ENCODE results near the gene TSLP.

TSLP gene

DNA sequence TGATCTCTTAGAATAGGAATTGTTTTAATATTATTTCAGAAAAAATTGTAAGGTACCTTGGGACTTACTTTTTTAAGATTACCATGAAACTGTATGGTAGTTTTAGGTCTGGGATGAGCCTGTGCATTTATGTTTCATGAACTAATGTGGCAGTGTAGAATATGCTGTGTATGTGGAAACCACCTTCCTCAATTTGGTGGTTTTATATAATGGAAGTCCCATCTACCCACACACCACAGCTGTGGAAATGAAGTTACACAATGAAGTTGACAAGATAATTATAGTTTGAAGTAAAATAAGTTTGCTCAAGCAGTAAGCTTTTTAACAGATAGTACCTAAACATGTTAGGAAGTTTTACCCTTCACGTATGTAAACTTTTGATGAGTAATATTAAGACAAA lies 45.0 kb downstream of the TSLP start:
- Histone ChIP-seq H3K4me3 (ENCODE audit: control insufficient read depth in 1 of 7, extremely low read depth in 1 of 7, insufficient read depth in 4 of 7, low read depth in 2 of 7, low read length in 6 of 7) (no peak overlapping the region), H3K27me3 (replicated peaks in 2 of 5; ENCODE audit: control insufficient read depth in 4 of 5, insufficient read depth in 5 of 5, low read length in 4 of 5) (no peaks in the 10 kb centered on the region), H3K27ac (ENCODE audit: insufficient read depth in 1 of 2, low read depth in 1 of 2, low read length in 2 of 2, poor library complexity in 1 of 2, severe bottlenecking in 2 of 2) (no peak overlapping the region), H3K4me1 (ENCODE audit: control extremely low read depth in 1 of 4, control insufficient read depth in 4 of 4, insufficient read depth in 4 of 4, low read length in 3 of 4) (peaks cover 0 to 12% (median 1%) of the 10 kb centered on the region in 4 experiments), H3K9me3 (ENCODE audit: control extremely low read depth in 1 of 5, control insufficient read depth in 4 of 5, insufficient read depth in 2 of 5, low read depth in 1 of 5, low read length in 4 of 5) (no peaks in the 10 kb centered on the region), H3K36me3 (ENCODE audit: control insufficient read depth in 4 of 4, insufficient read depth in 4 of 4, low read length in 3 of 4) (peaks cover 10 to 66% (median 35%) of the 10 kb centered on the region in 4 experiments)
- no CpG with 5 or more reads among the region's 1 CpG for WGBS (ENCODE audit: insufficient coverage)
- POLR2A ChIA-PET: no interaction called here
- CTCF ChIA-PET: no interaction called here
- peak; percentile 6 to 65 (median 64) for DNase-seq

DNA sequence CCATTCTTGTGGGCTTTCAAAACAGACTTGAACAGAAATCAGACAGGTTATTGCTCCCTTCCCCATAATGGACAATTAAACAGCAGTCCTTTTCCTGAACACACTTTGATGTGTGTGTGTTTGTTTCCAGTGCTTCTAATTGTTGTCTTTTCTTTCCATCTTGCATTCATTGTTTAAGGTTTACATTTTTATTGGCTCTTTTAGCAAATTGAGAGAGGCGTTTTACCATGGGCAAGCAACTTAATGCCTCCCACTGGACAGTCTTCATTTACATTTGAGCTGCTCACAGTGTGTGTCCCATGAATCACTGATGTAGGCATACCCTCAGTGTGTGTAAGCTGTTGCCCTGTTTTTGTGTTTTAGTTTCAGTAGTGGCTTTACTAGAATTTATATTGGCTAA lies 45.6 kb downstream of the TSLP start:
- H3K9me3 ChIP-seq (ENCODE audit: control extremely low read depth in 1 of 5, control insufficient read depth in 4 of 5, insufficient read depth in 2 of 5, low read depth in 1 of 5, low read length in 4 of 5): no peaks in the 10 kb centered on the region
- no peak overlapping the region for H3K4me3 ChIP-seq (ENCODE audit: control insufficient read depth in 1 of 7, extremely low read depth in 1 of 7, insufficient read depth in 4 of 7, low read depth in 2 of 7, low read length in 6 of 7)
- H3K27me3 ChIP-seq (replicated peaks in 2 of 5; ENCODE audit: control insufficient read depth in 4 of 5, insufficient read depth in 5 of 5, low read length in 4 of 5): no peaks in the 10 kb centered on the region
- peaks cover 12 to 68% (median 38%) of the 10 kb centered on the region in 4 experiments for H3K36me3 ChIP-seq (ENCODE audit: control insufficient read depth in 4 of 4, insufficient read depth in 4 of 4, low read length in 3 of 4)
- CTCF ChIA-PET: interaction anchor here (1.0 to 1.6 kb wide), 2 partner anchors 10 to 17 kb away, joined by 3 to 4 read pairs; no protein-coding TSS in a partner anchor
- POLR2A ChIA-PET: no interaction called here
- H3K4me1 ChIP-seq (ENCODE audit: control extremely low read depth in 1 of 4, control insufficient read depth in 4 of 4, insufficient read depth in 4 of 4, low read length in 3 of 4): peaks cover 0 to 12% (median 1%) of the 10 kb centered on the region in 4 experiments
- no CpG with 5 or more reads among the region's 1 CpG for WGBS (ENCODE audit: insufficient coverage)
- DNase-seq: no peak
- no peak overlapping the region for H3K27ac ChIP-seq (ENCODE audit: insufficient read depth in 1 of 2, low read depth in 1 of 2, low read length in 2 of 2, poor library complexity in 1 of 2, severe bottlenecking in 2 of 2)

DNA sequence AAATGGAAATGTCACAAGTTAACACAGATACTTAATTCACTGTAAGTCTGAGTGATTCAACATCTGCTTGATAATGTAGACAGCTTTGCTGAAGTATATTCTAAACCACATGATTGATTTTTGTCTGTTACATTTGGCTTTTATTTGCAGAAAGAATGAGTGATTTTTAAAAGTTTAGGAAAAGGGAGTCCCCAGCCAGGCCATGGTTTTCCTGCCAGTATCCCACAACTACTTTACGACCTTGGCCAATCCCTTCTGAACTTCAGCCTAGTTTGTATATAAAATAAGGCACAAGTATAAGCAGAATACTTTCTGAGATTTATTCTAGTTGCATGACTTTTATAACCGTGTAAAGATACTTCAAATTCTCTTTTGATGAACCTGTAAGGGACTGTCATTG lies 47.7 kb downstream of the TSLP start:
- ChIA-PET POLR2A (no interaction called here), CTCF (interaction anchor here (0.7 kb wide), 1 partner anchor 12 kb away, joined by 4 read pairs; no protein-coding TSS in a partner anchor)
- H3K27me3 ChIP-seq (replicated peaks in 2 of 5; ENCODE audit: control insufficient read depth in 4 of 5, insufficient read depth in 5 of 5, low read length in 4 of 5): no peaks in the 10 kb centered on the region
- DNase-seq: no peak
- no peak overlapping the region for H3K27ac ChIP-seq (ENCODE audit: insufficient read depth in 1 of 2, low read depth in 1 of 2, low read length in 2 of 2, poor library complexity in 1 of 2, severe bottlenecking in 2 of 2)
- no peaks in the 10 kb centered on the region for H3K9me3 ChIP-seq (ENCODE audit: control extremely low read depth in 1 of 5, control insufficient read depth in 4 of 5, insufficient read depth in 2 of 5, low read depth in 1 of 5, low read length in 4 of 5)
- H3K4me3 ChIP-seq (ENCODE audit: control insufficient read depth in 1 of 7, extremely low read depth in 1 of 7, insufficient read depth in 4 of 7, low read depth in 2 of 7, low read length in 6 of 7): no peak overlapping the region
- peaks cover 0 to 12% (median 1%) of the 10 kb centered on the region in 4 experiments for H3K4me1 ChIP-seq (ENCODE audit: control extremely low read depth in 1 of 4, control insufficient read depth in 4 of 4, insufficient read depth in 4 of 4, low read length in 3 of 4)
- WGBS (ENCODE audit: insufficient coverage): no CpG with 5 or more reads among the region's 2 CpGs
- peaks cover 13 to 70% (median 40%) of the 10 kb centered on the region in 4 experiments for H3K36me3 ChIP-seq (ENCODE audit: control insufficient read depth in 4 of 4, insufficient read depth in 4 of 4, low read length in 3 of 4)

DNA sequence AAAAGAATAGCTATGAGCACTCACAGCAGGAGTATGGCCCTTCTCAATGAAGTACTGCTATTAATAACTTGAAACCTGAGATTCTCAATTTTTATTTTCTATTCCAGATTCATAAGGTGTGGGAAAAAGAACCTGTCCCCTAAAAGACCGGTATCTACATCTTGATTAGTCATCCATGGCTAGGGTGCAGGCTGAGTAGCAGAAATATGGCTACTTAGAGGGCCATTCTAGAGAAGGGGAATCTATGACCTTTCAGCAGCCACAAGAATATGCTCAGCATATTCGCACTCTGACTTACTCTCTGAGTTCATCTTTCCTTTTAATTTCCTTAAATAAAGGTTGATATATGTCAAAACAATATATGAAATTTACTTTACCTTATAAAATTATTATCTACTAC lies 48.3 kb downstream of the TSLP start:
- Histone ChIP-seq H3K27ac (ENCODE audit: insufficient read depth in 1 of 2, low read depth in 1 of 2, low read length in 2 of 2, poor library complexity in 1 of 2, severe bottlenecking in 2 of 2) (no peak overlapping the region), H3K4me3 (ENCODE audit: control insufficient read depth in 1 of 7, extremely low read depth in 1 of 7, insufficient read depth in 4 of 7, low read depth in 2 of 7, low read length in 6 of 7) (no peak overlapping the region), H3K36me3 (ENCODE audit: control insufficient read depth in 4 of 4, insufficient read depth in 4 of 4, low read length in 3 of 4) (peaks cover 14 to 71% (median 38%) of the 10 kb centered on the region in 4 experiments), H3K27me3 (replicated peaks in 2 of 5; ENCODE audit: control insufficient read depth in 4 of 5, insufficient read depth in 5 of 5, low read length in 4 of 5) (no peaks in the 10 kb centered on the region), H3K9me3 (ENCODE audit: control extremely low read depth in 1 of 5, control insufficient read depth in 4 of 5, insufficient read depth in 2 of 5, low read depth in 1 of 5, low read length in 4 of 5) (no peaks in the 10 kb centered on the region), H3K4me1 (ENCODE audit: control extremely low read depth in 1 of 4, control insufficient read depth in 4 of 4, insufficient read depth in 4 of 4, low read length in 3 of 4) (peaks cover 0 to 12% (median 1%) of the 10 kb centered on the region in 4 experiments)
- ChIA-PET CTCF (no interaction called here), POLR2A (no interaction called here)
- no peak for DNase-seq
- no CpG with 5 or more reads among the region's 2 CpGs for WGBS (ENCODE audit: insufficient coverage)

DNA sequence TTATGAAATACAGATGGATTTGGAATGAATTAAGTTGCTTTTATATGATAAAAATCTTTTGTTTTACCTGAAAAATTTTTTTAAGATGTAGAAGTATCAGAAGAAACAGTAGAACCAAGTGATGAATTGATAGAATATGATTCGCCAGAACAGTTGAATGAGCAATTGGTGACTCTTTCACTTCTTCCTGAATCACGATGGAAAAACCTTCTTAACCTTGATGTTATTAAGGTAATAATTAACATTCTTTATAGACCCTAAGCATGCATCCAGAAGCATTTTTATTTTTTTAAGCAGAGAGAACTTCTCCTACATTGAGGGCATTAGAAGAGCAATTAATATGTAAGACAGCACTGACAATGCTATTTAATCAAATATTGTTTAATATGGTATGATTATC lies 49.4 kb downstream of the TSLP start:
- 100% methylated on average over 1 of the region's 2 CpGs for WGBS (ENCODE audit: insufficient coverage)
- no peak overlapping the region for H3K27ac ChIP-seq (ENCODE audit: insufficient read depth in 1 of 2, low read depth in 1 of 2, low read length in 2 of 2, poor library complexity in 1 of 2, severe bottlenecking in 2 of 2)
- H3K36me3 ChIP-seq (ENCODE audit: control insufficient read depth in 4 of 4, insufficient read depth in 4 of 4, low read length in 3 of 4): peaks cover 17 to 79% (median 40%) of the 10 kb centered on the region in 4 experiments
- H3K27me3 ChIP-seq (replicated peaks in 2 of 5; ENCODE audit: control insufficient read depth in 4 of 5, insufficient read depth in 5 of 5, low read length in 4 of 5): no peaks in the 10 kb centered on the region
- DNase-seq: no peak
- ChIA-PET CTCF (no interaction called here), POLR2A (no interaction called here)
- H3K4me3 ChIP-seq (ENCODE audit: control insufficient read depth in 1 of 7, extremely low read depth in 1 of 7, insufficient read depth in 4 of 7, low read depth in 2 of 7, low read length in 6 of 7): no peak overlapping the region
- no peaks in the 10 kb centered on the region for H3K9me3 ChIP-seq (ENCODE audit: control extremely low read depth in 1 of 5, control insufficient read depth in 4 of 5, insufficient read depth in 2 of 5, low read depth in 1 of 5, low read length in 4 of 5)
- H3K4me1 ChIP-seq (ENCODE audit: control extremely low read depth in 1 of 4, control insufficient read depth in 4 of 4, insufficient read depth in 4 of 4, low read length in 3 of 4): peaks cover 0 to 12% (median 1%) of the 10 kb centered on the region in 4 experiments

DNA sequence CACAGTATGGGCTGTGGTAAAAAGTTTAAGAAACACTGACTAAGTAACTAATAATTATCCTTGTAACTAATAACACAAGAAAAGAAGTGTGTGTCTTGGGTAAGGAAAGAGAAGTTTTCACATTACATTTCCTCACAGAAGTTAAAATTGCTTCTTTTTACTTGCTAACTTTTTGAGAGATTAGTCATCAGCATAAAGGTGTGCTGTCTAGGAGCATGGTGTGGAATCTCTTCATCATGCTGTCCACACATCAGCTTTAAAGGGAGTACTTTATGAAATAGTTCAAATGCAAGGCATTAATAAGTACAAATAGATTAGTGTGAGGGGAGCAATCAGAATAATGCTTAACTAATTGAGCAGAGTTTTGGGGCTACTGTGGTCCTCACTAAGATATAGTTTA lies 50.4 kb downstream of the TSLP start:
- CTCF ChIA-PET: no interaction called here
- peaks cover 0 to 4% (median 0%) of the 10 kb centered on the region in 4 experiments for H3K4me1 ChIP-seq (ENCODE audit: control extremely low read depth in 1 of 4, control insufficient read depth in 4 of 4, insufficient read depth in 4 of 4, low read length in 3 of 4)
- no peaks in the 10 kb centered on the region for H3K9me3 ChIP-seq (ENCODE audit: control extremely low read depth in 1 of 5, control insufficient read depth in 4 of 5, insufficient read depth in 2 of 5, low read depth in 1 of 5, low read length in 4 of 5)
- DNase-seq: no peak
- H3K27me3 ChIP-seq (replicated peaks in 2 of 5; ENCODE audit: control insufficient read depth in 4 of 5, insufficient read depth in 5 of 5, low read length in 4 of 5): no peaks in the 10 kb centered on the region
- no peak overlapping the region for H3K27ac ChIP-seq (ENCODE audit: insufficient read depth in 1 of 2, low read depth in 1 of 2, low read length in 2 of 2, poor library complexity in 1 of 2, severe bottlenecking in 2 of 2)
- peaks cover 15 to 88% (median 47%) of the 10 kb centered on the region in 4 experiments for H3K36me3 ChIP-seq (ENCODE audit: control insufficient read depth in 4 of 4, insufficient read depth in 4 of 4, low read length in 3 of 4)
- POLR2A ChIA-PET: no interaction called here
- H3K4me3 ChIP-seq (ENCODE audit: control insufficient read depth in 1 of 7, extremely low read depth in 1 of 7, insufficient read depth in 4 of 7, low read depth in 2 of 7, low read length in 6 of 7): no peak overlapping the region

DNA sequence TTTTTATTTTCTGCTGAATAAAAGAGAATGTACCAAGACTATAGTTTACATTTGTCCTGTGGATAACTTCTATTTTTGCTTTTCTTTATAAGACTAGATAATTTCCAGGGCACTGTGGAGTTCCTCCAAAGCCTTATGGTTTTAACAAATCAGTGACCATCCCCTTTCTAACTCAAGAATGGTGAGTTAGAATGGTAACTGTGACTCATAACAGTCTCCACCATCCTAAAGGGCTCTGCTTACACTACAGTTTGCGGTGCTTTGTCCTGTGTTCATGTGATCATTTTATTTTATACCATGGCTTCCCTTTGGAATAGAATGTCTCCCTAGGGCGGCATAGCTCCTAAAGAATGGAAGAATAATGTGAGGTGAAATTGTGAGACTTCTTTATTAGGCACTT lies 50.9 kb downstream of the TSLP start:
- Histone ChIP-seq H3K27ac (ENCODE audit: insufficient read depth in 1 of 2, low read depth in 1 of 2, low read length in 2 of 2, poor library complexity in 1 of 2, severe bottlenecking in 2 of 2) (no peak overlapping the region), H3K9me3 (ENCODE audit: control extremely low read depth in 1 of 5, control insufficient read depth in 4 of 5, insufficient read depth in 2 of 5, low read depth in 1 of 5, low read length in 4 of 5) (no peaks in the 10 kb centered on the region), H3K27me3 (replicated peaks in 2 of 5; ENCODE audit: control insufficient read depth in 4 of 5, insufficient read depth in 5 of 5, low read length in 4 of 5) (no peaks in the 10 kb centered on the region), H3K36me3 (ENCODE audit: control insufficient read depth in 4 of 4, insufficient read depth in 4 of 4, low read length in 3 of 4) (peaks cover 15 to 87% (median 47%) of the 10 kb centered on the region in 4 experiments), H3K4me1 (ENCODE audit: control extremely low read depth in 1 of 4, control insufficient read depth in 4 of 4, insufficient read depth in 4 of 4, low read length in 3 of 4) (no peaks in the 10 kb centered on the region), H3K4me3 (ENCODE audit: control insufficient read depth in 1 of 7, extremely low read depth in 1 of 7, insufficient read depth in 4 of 7, low read depth in 2 of 7, low read length in 6 of 7) (no peak overlapping the region)
- POLR2A ChIA-PET: no interaction called here
- no CpG with 5 or more reads among the region's 2 CpGs for WGBS (ENCODE audit: insufficient coverage)
- no peak for DNase-seq
- CTCF ChIA-PET: no interaction called here
